Fibroblast of skin of abdomen (primary cell): Measurements from ENCODE around the gene RAB1A.
A peak's percentile ranks its signal among the peaks of the same experiment; 100 is the strongest.

Experiments
- DNase-seq: peaks from one replicate; pipeline ENCODE4 v3.0.0-alpha.2; 2013

The RAB1A gene

DNA sequence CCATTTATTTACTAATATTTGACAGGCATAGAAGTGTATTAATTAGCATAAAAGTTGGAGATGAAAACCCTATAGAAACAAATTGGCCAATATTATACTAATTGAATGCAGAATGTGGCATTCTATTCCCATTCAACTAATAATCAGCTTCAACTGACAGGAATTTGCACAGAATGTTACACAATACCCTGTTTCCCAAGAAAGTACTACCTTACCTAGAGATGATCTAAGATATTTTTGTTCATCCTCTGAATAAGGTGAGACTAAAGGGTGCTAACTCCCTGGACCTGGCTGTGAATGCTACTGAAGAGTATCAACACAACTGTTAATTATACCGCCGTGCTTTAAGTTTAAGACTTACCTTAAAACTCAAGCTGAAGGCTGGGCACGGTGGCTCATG, 44.8 kb downstream of the RAB1A start:
- no peak for DNase-seq

DNA sequence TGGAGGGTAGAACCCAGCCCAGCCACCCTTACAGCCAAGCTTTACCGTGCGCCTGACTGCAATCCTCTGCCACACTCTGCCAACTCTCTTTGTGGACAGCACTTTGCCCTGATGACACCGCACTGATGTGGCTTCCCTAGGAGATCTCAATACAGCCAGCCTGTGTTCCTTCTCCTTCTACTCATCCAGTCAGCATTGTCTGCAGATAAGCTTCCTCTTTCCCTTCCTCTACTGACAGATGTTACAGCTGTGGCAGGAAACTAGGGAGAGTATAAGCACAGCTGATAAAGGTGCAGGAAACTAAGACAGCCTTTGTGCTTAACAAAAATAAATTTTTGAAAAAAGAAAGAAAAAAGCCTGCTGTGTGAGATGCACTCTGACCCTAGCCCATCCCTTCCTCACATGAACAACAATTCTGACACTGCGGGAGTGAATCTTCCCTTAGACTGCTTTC, 48.6 kb downstream of the RAB1A start:
- DNase-seq: no peak

DNA sequence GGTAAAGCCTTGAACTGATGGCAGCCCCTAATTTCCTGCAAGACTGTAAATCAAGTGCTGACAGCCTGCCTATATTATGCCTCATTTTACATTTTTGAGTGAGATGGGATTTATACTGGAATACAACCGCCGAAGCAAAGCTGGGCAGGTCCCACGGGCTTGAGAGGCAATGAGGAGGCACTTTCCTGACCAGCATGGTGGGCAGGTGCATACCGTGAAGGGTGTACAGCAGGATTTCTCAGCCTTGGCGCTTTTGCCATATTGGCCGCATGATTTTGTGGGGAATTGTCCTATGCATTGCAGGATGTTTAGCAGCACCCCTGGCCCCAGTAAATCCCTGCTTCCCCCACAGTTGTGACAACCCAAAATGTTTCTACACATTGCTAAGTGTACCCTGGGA, 50.9 kb downstream of the RAB1A start:
- DNase-seq: no peak

DNA sequence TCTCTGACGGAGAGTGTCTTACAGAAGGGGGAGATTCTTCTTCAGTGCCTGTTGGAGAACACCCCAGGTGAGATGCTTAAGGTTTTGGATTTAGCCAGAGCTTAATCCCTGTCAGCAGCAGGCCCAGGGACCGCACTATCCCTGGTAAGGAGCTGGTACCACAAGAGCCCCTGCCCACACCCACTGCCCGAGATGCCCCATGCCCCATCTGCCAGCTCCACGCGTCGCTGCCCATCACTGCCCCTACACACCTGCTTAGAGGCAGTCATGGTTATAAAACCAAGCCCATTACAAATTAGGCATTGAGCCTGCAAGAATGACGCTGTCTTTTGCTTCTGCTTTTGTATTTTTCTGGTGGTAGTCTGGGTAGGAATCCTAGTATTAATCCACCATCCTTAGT, 52.0 kb downstream of the RAB1A start:
- DNase-seq: no peak

- DNase-seq: peak; percentile 64
Measured at GRCh38 chr2:65076345-65076710, 53.6 kb downstream of the RAB1A start.

- DNase-seq: no peak
Measured at GRCh38 chr2:65075605-65076344, 54.1 kb downstream of the RAB1A start.

GRCh38 chr2:65075176-65075575, 54.7 kb downstream of the RAB1A start:
- DNase-seq: no peak

GRCh38 chr2:65073879-65074565, 55.9 kb downstream of the RAB1A start:
- DNase-seq: no peak

DNA sequence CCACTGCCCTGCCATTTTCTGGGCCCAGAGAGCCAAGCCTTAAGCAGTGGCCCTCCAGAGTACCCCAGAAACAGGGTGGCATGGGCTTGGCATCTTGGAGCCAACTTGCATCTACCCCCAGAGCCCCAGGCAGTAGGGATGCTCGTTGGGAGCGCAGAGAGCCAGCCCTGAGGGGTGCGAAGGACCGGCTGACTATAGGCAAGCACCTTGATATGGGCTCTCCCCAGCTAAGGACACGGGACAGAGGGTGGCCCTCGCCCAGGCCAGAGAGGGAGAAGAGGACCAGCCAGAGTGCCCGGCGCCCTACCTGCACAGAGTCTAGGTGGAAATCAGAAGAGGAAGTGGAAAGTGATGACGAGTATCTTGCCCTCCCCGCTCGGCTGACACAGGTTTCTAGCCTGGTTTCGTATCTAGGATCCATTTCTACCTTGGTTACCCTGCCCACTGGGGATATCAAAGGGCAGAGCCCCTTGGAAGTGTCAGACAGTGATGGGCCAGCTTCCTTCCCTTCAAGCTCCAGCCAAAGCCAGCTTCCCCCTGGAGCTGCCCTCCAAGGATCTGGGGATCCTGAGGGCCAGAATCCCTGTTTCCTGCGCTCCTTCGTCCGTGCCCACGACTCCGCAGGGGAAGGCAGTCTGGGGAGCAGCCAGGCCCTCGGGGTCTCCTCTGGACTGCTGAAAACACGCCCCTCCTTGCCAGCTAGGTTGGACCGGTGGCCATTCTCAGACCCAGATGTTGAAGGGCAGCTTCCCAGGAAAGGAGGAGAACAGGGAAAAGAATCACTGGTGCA, 57.5 kb downstream of the RAB1A start:
- DNase-seq: no peak

- DNase-seq: no peak
Measured at GRCh38 chr2:65071499-65072180, 58.3 kb downstream of the RAB1A start.

GRCh38 chr2:65070856-65071255, 59.0 kb downstream of the RAB1A start:
- DNase-seq: no peak

DNA sequence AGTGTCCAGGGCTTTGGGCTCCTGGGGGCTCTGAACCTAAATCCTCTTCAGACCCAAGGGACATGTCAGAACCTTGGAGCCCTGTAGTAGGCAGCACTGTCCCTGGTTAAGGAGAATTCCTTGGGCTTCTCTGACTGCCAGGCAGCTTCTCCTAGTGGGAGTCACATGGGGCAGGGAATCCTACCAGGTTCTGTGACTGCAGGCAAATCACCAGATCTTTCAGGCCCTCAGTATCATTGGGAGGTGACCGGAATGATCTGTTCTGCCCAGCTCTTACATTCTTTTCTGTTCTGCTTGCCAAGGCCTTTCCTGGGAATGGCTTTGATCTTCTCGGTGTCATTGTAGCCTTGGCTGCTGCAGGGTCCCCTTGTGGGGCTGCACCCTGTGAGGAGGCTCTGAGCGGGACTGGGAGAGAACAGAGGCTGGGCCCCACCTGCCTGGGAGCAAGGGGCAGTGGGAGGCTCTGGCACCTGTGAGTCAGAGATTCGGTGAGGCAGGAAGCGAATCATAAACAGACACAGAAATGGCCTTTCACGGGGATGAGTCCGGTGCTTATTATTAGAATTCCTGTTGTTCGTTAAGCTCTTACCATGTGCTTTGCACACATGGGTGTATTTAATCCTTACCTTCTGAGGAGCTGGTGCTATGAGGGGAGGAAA, 59.6 kb downstream of the RAB1A start:
- peak; percentile 41 for DNase-seq

DNA sequence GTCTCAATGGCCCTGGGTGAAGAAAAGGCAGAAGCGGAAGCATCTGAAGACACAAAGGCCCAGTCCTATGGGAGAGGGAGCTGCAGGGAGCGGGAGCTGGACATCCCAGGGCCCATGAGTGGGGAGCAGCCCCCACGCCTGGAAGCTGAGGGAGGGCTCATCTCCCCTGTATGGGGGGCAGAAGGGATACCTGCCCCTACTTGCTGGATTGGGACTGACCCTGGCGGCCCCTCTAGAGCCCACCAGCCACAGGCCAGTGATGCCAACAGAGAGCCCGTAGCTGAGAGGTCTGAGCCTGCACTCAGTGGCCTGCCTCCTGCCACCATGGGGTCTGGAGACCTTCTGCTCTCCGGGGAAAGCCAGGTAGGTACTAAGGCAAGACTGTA, 60.5 kb downstream of the RAB1A start:
- DNase-seq: no peak

DNA sequence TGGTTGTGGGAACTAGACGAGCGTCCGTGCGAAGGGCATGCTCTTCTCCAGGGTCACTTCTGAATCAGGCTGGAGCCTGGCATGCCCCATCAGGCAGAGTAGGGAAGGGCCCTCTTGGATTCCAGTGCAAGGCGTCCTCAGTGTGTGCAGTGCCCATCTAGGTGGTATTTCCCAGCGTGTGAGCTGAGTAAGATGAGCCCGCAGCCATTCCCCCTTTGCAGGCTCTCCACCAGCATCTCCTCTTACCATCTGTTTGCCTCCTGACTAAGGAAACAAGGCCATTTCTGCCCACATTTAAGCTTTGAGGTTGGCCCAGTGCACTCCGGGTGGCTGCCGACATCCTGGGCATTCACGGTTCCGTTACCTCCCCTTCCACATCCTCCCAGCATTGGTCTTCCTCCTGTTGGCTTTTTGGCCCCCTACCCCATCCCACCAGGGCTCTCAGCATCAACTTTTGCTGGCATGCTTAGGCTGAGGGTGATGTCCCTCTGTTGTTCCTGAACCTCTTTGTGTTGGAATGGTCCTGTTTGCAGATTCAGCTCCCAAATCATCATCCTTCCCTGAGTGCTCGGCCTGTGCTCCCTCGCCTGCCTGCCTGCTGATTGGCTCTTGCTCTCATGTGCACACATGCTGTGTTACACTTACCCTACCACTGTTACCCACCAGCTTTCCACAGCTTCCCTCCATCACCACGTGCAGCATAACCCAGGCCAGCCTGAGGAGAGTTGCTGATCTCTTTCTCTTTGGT, 61.9 kb downstream of the RAB1A start:
- DNase-seq: no peak

DNA sequence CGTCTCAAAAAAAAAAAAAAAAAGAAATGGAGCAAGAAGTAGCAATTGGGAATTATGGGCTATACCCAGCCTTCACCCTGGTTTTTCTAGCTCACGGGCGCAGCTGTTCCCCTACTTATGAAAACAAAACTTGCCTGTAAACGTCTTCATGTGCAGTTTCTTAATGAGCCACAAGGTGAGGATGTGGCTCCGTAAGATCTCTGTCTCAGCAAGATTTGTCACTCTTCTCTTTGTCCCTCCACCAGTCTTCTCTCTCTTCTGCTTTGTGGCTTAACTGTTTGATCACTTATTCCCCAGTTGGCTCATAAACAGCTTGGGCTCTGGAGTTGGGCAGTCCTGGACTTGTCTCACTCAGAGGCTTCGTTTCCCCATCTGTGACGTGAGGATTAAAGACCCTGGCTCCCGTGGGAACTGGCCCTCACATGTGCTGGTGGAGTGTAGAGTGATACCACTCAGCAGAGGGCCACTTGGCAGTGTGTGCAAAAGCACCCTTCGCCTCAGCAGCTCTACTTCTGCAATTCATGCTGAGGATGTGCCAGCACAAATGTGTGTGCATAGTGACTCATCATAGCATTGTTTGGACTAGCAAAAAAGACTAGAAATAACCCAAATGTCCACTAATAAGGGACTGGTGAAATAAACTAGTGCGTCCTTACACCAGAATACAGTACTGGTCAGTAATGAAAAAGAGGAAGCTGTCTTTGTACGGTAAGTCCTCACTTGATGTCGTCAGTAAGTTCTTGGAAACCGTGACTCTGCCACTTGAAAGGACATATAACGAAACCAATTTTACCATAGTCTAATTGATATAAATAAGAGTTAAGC, 65.0 kb downstream of the RAB1A start:
- peak; percentile 78 for DNase-seq

DNA sequence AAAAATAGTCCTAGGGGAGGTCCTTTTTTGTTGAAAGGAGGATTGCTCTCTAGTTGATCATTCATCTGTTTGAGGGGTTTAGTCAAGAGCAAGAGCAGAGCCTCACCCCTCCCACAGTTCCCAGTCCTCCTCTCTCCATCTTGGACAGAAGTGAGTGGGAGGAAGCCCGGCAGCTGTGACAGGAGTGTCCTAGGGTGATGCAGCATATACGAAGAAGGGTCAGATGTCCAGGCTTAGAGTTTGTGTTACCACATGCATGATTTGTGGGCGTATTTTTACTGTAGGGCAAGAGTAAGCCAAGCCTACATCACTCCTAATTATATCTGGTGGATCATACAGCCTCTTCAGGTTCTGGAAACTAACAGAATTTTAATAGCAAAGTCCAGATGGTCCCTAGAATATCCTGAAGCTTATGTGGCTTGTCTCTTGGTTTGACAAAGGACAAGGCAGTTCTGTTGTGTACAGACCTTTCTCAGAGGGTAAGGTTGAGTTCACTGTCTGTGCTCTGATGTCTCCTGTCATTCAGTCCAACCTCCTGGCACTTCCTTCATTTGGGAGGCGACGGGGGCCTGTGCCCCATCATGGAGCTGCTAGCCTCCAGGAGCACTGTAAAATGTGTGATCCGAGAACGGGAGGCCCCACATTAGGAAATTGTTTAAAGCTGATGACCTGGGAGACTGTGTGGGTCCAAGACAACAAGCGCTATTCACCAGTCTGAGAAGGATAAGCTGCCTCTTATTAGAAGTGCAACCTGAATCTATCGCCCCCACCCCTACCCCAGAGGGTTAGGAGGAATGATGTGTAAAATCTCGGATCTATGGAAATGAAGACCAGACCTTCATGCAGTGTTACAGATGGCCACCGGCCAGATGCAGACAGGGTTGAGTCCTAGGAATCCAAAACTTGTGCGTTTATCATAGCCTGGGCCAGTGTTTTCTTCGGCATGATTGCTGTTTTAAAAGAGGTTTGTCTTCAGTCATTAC, 66.8 kb downstream of the RAB1A start:
- DNase-seq: peak; percentile 77

DNA sequence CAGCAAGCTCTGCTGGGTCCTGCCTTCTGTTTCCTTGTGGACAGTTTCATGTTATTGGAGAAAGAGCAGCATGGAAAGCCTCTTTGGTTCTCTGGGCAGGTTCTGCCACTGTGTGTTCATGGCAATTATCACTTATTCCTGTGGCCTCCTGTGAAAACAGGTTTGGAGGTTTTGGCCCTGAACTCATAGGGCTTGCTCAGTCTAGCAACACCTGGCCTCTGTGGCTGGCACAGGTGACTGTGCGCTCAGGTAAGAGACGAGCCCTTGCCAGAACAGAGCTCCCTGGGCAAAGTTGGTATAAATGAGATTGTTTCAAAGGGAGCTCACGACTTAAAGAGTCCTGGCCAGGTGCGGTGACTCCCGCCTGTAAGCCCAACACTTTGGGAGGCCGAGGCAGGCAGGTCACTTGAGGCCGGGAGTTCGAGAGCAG, 68.0 kb downstream of the RAB1A start:
- no peak for DNase-seq

GRCh38 chr2:65061146-65061909, 68.6 kb downstream of the RAB1A start:
- no peak for DNase-seq

GRCh38 chr2:65059071-65059470, 70.8 kb downstream of the RAB1A start:
- DNase-seq: no peak
